Stimulated activated CD8-positive, alpha-beta memory T cell treated with anti-CD3 and anti-CD28 coated beads, Interleukin-4, amount 100 ng/mL, for 1 hour (primary cell): ENCODE measurements around the gene TUBGCP6.

Experiments used
- DNase-seq, 2 donors: peaks; one replicate each; pipeline ENCODE4 v3.0.0-alpha.2; 2020; ENCODE audit warnings: low read depth in 2 of 2, low spot score in 1 of 2

Gene TUBGCP6

GRCh38 chr22:50184004-50184901 is 60.6 kb downstream of the TUBGCP6 start:
- DNase-seq, result no peak

GRCh38 chr22:50183141-50183971 is 61.5 kb downstream of the TUBGCP6 start:
- no peak for DNase-seq

- DNase-seq, result no peak
Observed at GRCh38 chr22:50182176-50183081, 62.4 kb downstream of the TUBGCP6 start.

GRCh38 chr22:50180727-50181521 is 63.9 kb downstream of the TUBGCP6 start:
- no peak for DNase-seq

- DNase-seq, result no peak
Observed at GRCh38 chr22:50179937-50180726, 64.7 kb downstream of the TUBGCP6 start.

GRCh38 chr22:50178871-50179869 is 65.7 kb downstream of the TUBGCP6 start:
- no peak for DNase-seq

GRCh38 chr22:50178471-50178864 is 66.4 kb downstream of the TUBGCP6 start:
- DNase-seq, result no peak

- no peak for DNase-seq
Observed at GRCh38 chr22:50177537-50178470, 67.0 kb downstream of the TUBGCP6 start.

- no peak for DNase-seq
Observed at GRCh38 chr22:50176850-50177536, 67.8 kb downstream of the TUBGCP6 start.

GRCh38 chr22:50175921-50176849 is 68.6 kb downstream of the TUBGCP6 start:
- no peak for DNase-seq

GRCh38 chr22:50175191-50175461 is 69.7 kb downstream of the TUBGCP6 start:
- DNase-seq, result no peak

- no peak for DNase-seq
Observed at GRCh38 chr22:50174382-50175190, 70.2 kb downstream of the TUBGCP6 start.

- no peak for DNase-seq
Observed at GRCh38 chr22:50173983-50174355, 70.9 kb downstream of the TUBGCP6 start.

GRCh38 chr22:50173311-50173982 is 71.4 kb downstream of the TUBGCP6 start:
- no peak for DNase-seq
